HG02623 (cell line): ENCODE data around the gene TMPRSS2.
A peak's percentile ranks its signal among the peaks of the same experiment; 100 is the strongest.
"Not testable (repeated sequence)": the region's sequence is repeated elsewhere in the genome, so short reads cannot be mapped to it uniquely, and the experiment has no call there.

Experiments
- ATAC-seq: cut with Tn5 transposase; IDR thresholded peaks from one replicate; pipeline ENCODE4 v1.9.1; 2021; ENCODE audit warnings: moderate library complexity; ENCODE audit not compliant: unreplicated experiment

Gene TMPRSS2

DNA sequence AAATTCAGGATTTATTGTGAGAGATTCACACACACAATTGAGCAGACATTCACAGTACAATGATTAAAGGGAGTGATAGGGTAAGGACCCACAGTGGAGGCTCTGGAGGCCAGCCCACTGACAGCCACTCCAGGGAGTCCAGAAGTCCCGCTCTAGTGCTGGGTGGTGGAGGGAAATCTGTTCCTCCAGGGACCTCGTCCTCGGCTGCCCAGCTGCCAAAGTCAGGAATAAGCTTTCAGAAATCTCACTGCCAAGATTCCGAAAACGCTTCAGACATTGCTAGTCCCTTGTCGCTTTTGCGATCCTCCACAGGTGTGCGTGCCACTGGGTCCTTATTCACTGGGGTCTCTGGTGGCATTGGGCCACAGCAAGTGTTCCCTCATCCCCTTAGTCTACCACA lies 79.6 kb downstream of the TMPRSS2 start:
- no peak for ATAC-seq

DNA sequence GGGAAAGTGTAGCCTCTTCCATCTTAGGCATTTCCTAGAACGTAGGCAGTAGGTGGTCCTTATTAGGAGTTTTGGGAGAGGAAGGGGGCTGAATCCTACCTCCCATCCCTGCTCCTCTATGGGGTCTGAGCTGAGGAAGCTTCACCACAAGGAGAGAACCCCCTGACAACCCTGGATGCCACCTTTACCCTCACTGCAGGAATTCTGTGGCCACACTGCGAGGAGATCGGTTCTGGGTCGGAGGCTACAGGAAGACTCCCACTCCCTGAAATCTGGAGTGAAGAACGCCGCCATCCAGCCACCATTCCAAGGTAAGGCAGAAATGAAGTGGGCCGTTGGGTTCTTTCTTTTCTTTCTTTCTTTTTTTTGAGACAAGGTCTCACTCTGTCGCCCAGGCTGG lies 80.4 kb downstream of the TMPRSS2 start:
- ATAC-seq: no peak

DNA sequence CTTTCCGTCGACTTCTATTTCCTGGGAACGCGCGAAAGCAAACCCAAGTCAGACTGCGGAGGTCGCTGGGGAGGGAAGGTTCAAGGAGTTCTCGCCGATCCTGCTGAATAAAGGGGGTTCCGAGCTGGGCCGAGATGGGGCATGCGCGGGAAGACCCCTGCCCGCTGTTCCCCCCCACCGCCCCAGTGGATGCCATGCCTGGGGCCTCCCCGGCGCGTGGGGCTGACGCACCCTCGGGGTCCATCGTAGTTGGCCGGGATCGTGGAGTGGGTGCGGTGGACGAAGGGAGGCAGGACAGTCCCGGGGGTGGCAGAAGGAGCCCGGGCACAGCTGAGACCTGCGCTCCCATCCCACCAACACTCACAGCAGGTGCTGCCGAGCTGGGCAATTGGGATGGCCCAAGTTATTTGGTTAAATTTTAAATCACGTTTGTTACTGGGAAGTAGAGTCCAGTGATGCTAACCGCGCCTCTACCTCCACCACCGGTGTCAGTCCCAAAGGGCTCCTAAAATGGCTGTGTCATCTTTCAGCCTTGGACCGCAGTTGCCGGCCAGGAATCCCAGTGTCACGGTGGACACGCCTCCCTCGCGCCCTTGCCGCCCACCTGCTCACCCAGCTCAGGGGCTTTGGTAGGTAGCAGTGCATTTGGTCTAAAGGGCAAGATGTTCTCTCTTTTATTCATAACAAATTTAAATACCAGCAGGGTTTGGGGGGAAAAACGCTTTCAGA lies 81.1 kb downstream of the TMPRSS2 start:
- no peak for ATAC-seq

DNA sequence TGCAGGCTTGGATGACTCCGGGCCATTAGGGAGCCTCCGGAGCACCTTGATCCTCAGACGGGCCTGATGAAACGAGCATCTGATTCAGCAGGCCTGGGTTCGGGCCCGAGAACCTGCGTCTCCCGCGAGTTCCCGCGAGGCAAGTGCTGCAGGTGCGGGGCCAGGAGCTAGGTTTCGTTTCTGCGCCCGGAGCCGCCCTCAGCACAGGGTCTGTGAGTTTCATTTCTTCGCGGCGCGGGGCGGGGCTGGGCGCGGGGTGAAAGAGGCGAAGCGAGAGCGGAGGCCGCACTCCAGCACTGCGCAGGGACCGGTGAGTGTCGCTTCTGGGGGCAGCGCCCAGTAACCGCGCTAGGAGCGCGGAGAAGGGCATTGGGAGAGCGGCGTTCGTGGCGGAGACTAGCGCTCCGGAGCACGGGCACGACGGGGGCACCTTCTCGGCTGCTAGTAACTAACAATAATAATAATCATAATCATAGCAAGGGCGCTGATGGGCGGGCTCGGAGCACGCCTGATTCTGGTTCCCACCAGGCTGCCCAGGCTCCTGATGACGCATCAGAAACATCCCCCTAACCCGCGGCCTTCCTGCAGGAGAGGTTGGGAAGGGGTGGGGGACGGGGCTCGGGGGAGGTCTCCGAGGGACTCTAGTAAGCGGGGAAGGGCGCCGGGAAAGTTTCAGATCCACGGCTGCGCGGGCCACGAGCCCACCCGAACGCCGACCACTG lies 81.8 kb downstream of the TMPRSS2 start, which contains the start of gene MX1:
Gene MX1 (plus strand): TSS at position 286 of the 722 bp plus-strand sequence. CDS start 5,832 bp downstream, outside the sequence.
- peak; percentile 80 for ATAC-seq

DNA sequence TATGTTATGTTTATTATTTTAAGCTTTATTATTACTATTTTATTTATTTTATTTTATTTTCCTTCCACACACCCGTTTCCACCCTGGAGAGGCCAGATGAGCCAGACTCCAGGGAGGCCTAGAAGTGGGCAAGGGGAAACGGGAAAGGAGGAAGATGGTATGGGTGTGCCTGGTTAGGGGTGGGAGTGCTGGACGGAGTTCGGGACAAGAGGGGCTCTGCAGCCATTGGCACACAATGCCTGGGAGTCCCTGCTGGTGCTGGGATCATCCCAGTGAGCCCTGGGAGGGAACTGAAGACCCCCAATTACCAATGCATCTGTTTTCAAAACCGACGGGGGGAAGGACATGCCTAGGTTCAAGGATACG lies 82.4 kb downstream of the TMPRSS2 start:
- ATAC-seq: no peak

DNA sequence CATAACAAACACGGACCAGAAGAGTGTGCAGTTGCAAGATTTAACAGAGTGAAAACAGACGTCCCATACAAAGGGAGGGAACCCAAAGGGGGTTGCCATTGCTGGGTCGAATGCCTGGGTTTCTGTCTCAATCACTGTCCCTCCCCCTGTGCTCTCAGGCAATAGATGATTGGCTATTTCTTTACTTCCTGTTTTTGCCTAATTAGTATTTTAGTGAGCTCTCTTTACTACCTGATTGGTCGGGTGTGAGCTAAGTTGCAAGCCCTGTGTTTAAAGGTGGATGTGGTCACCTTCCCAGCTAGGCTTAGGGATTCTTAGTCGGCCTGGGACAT lies 84.7 kb downstream of the TMPRSS2 start:
- ATAC-seq: not testable (repeated sequence)

DNA sequence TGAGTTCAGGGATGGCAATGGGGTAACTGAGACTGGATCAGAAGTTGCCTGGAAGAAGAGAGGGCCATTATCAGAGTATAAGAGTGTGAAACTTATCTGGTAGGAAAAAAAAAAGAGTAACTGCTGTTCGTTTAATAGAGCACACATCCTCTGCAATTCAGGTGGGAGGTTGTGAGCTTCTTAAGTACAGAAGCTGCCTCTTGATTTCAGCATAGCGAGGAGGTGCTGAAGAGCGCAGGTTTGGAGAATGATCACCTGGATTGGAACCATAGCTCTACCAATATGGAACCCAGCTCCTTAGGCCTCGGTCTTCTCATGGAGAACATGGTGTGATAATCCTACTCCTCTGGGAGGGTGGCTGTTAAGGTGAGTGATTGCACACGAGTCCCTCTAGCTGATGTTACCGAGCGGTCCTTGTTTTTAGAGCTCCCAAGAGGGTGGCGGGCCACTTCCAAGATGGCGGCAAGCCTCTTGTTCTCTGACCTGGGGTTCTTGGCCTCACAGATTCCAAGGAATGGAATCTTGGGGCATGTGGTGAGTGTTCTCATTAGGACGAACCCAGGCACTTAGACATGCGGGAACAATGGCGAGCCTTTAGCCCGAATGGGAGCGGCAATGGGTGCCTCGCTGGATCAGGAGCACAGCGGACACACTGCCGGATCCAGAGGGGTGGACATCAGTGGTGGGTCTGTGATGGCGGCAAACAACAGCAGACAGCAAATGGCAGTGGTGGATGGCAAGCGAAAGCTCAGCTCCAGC lies 85.2 kb downstream of the TMPRSS2 start:
- ATAC-seq: no peak

DNA sequence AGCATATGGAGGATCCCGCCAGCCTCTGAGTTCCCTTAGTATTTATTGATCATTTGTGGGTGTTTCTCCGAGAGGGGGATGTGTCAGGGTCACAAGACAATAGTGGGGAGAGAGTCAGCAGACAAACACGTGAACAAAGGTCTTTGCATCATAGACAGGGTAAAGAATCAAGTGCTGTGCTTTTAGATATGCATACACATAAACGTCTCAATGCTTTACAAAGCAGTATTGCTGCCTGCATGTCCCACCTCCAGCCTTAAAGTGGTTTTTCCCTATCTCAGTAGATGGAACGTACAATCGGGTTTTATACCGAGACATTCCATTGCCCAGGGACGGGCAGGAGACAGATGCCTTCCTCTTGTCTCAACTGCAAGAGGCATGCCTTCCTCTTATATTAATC lies 87.0 kb downstream of the TMPRSS2 start:
- ATAC-seq: not testable (repeated sequence)

DNA sequence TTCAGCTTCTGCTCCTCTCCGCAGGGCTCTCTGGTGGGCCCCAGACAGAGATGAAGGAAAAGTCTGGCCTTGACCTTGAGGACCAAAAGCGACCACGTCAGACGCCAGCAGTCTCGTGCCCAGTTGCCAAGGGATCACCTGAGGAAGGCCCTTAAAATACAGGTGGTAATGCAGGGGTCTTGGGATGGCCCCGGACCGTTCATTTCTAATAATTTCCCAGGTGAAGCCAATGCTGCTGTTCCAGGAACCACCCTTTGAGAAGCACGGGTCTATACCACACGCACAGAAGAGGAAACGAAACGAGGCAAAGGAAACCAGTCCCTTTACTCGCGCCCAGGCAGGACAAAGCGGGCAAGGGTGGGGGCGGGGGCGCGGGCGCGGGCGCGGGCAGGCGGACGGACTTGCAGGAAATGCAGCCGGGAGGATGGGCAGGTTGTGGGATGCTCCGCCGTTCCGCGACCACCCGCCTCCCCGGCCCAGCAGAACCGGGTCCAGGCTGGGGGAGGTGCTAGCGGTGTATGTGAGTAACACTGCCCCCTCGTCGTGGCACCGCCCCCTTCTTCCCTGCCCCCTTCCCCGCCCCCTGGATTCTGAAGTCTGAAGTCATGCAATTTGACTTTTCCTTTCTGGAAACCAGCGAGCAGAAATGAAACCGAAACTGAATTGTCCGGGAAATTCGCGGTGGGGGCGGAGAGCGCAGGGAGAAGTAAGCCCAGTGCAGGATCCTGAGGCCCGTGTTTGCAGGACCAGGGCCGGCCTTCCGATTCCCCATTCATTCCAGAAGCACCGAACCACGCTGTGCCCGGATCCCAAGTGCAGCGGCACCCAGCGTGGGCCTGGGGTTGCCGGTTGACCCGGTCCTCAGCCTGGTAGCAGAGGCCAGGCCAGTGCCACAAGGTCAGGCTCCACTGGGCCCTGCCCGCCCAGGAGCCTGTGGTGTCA lies 87.8 kb downstream of the TMPRSS2 start:
- peak; percentile 83 for ATAC-seq

DNA sequence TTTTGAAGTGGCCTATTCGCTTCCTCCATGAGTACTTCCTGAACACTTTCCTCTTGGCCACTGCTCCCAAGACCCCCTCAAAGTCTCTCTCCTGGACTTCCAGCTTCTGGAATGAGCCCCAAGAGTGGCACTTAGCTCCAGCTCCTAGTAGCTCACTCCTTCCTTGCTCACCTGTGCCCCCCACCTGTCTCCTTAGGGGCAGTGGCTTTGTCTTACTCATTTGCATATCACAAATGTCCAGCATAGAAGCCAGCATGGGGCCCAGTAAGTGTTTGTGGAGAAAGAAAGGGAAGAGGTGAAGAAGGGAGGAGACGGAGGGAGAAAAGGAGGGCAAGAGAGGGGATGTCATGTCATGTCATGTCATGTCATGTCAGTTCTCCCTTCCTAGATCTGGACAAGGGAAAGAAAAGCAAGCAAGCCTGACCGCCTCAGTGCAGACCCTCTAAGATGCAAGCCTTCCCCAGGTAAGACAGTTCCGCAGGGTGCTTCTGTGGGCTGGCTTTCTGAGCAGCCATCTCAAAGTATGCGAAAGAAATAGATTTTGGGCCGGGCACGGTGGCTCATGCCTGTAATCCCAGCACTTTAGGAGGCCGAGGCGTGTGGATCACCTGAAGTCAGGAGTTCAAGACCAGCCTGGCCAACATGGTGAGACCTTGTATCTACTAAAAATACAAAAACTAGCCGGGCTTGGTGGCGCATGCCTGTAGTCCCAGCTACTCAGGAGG lies 88.8 kb downstream of the TMPRSS2 start:
- ATAC-seq: no peak

DNA sequence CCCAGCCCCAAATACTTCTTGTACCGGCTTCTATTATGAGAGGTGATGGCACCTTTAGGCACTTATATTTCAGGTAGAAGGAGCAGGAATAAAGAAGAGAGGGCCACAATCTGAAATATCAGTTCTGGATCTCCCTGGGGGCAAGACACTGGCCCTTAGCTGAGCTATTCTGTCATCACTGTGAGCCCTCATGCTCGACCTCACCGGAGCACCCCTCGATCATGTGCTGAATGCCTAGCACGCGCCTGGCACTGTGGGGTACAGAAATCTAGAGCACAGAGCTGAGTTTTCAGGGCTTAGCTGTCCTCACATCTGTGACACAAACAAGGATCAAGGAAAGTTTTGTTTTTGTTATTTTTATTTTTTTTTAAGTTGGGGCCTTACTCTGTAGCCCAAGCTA lies 89.6 kb downstream of the TMPRSS2 start:
- ATAC-seq: no peak

DNA sequence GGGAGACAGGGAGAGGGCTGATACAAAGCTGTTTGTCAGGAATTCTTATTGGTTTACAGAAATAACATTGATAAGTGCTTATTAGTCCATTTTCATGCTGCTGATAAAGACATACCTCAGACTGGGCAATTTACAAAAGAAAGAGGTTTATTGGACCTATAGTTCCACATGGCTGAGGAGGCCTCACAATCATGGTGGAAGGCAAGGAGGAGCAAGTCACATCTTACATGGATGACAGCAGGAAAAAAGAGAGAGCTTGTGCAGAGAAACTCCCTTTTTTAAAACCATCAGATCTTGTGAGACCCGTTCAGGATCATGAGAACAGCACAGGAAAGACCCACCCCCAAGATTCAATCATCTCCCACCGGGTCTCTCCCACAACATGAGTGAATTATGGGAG lies 90.5 kb downstream of the TMPRSS2 start:
- ATAC-seq: not testable (repeated sequence)
